Uterus (tissue), 4 donors: Measurements from ENCODE around the gene IGF2BP2. TPM values are rescaled to one million over a fixed set of nuclear protein-coding genes. Genes with fewer than 3 reads are reported as not detected.
A peak's percentile ranks its signal among the peaks of the same experiment; 100 is the strongest.

Source experiments
- DNase-seq, 2 donors: peaks; one replicate each; pipeline ENCODE4 v3.0.0-alpha.2; 2019 to 2020
- H3K27ac ChIP-seq, 2 donors: fragments of 200-600 bp; sonication (generic); 1 replicate in 1 of 2; 2 replicates in 1 of 2; pipeline ENCODE4 v1.5.1; 2016 to 2018
- H3K27me3 ChIP-seq, 2 donors: fragments of 200-600 bp; sonication (generic); one replicate each; pipeline ENCODE4 v1.5.1; 2018 to 2019; ENCODE audit warnings: control low read depth in 1 of 2
- H3K36me3 ChIP-seq, 2 donors: fragments of 200-600 bp; sonication (generic); one replicate each; pipeline ENCODE4 v1.5.1; 2019; ENCODE audit warnings: control low read depth in 1 of 2
- H3K4me1 ChIP-seq, 2 donors: fragments of 200-600 bp; sonication (generic); one replicate each; pipeline ENCODE4 v1.5.1; 2018 to 2019; ENCODE audit warnings: control low read depth in 1 of 2
- H3K4me3 ChIP-seq, 2 donors: fragments of 200-600 bp; sonication (generic); 1 replicate in 1 of 2; 2 replicates in 1 of 2; pipeline ENCODE4 v1.5.1; 2018 to 2019; ENCODE audit warnings: mild to moderate bottlenecking in 1 of 2
- H3K9me3 ChIP-seq, 2 donors: fragments of 200-600 bp; sonication (generic); one replicate each; pipeline ENCODE4 v1.5.1; 2019; ENCODE audit warnings: control low read depth in 1 of 2
- CTCF ChIP-seq, 4 experiments: fragments of 200-600 bp in 2 of 4; fragments of 450-650 bp in 2 of 4; sonication (generic) in 2 of 4; IDR thresholded peaks; one replicate each; pipeline ENCODE4 v1.5.1; 2016 to 2019; ENCODE audit warnings: antibody characterized with exemption in 4 of 4, mild to moderate bottlenecking in 2 of 4, moderate library complexity in 1 of 4
- POLR2A ChIP-seq, 2 donors: fragments of 450-650 bp; IDR thresholded peaks; one replicate each; pipeline ENCODE4 v1.6.1; 2016; ENCODE audit warnings: antibody characterized with exemption in 2 of 2, mild to moderate bottlenecking in 1 of 2, moderate library complexity in 1 of 2
- intact Hi-C: fragments of 100-400 bp; cut with DNase I; formaldehyde crosslinking; loops from one replicate; pipeline ENCODE4 v1.15.1; 2023; ENCODE audit warnings: low total_unique reads
- total RNA-seq, 4 donors: library from RNA; depleted of rRNA in 3 of 4; stranded (reverse); fragments of >200 nt in 3 of 4; gene quantifications; one replicate each; pipeline versions ENCODE4 v1.1.0 to v1.2.4, GENCODE V29; 2014 to 2023
- donor health status: DM: yes; HTN: yes; CAD: no.

IGF2BP2 gene
- total RNA-seq, 4 donors from 2014 or later: 2.9 to 65.6 (median 13.1) TPM

GRCh38 chr3:185830018-185830797 lies 5.4 kb upstream of the IGF2BP2 start:
- Histone ChIP-seq H3K27ac (no peak overlapping the region), H3K27me3 (no peaks in the 10 kb centered on the region), H3K4me3 (no peak overlapping the region), H3K36me3 (no peaks in the 10 kb centered on the region), H3K4me1 (no peaks in the 10 kb centered on the region), H3K9me3 (no peaks in the 10 kb centered on the region)
- TF ChIP-seq POLR2A (IDR thresholded peaks at IDR 0.05): no peak
- no peak for TF ChIP-seq CTCF (IDR thresholded peaks at IDR 0.05)
- intact Hi-C loops: no loop called here
- no peak for DNase-seq

GRCh38 chr3:185828755-185829154 lies 3.9 kb upstream of the IGF2BP2 start:
- Histone ChIP-seq H3K9me3 (no peaks in the 10 kb centered on the region), H3K27me3 (no peaks in the 10 kb centered on the region), H3K4me3 (no peak overlapping the region), H3K36me3 (no peaks in the 10 kb centered on the region), H3K27ac (no peak overlapping the region), H3K4me1 (no peaks in the 10 kb centered on the region)
- TF ChIP-seq POLR2A (IDR thresholded peaks at IDR 0.05): no peak
- TF ChIP-seq CTCF (IDR thresholded peaks at IDR 0.05): no peak
- intact Hi-C loops: no loop called here
- no peak for DNase-seq

GRCh38 chr3:185827595-185828344 lies 2.9 kb upstream of the IGF2BP2 start:
- DNase-seq: no peak
- no peaks in the 10 kb centered on the region for H3K4me1 ChIP-seq
- no peaks in the 10 kb centered on the region for H3K36me3 ChIP-seq
- TF ChIP-seq CTCF (IDR thresholded peaks at IDR 0.05) (no peak), POLR2A (IDR thresholded peaks at IDR 0.05) (no peak)
- no peak overlapping the region for H3K4me3 ChIP-seq
- no peak overlapping the region for H3K27ac ChIP-seq
- no peaks in the 10 kb centered on the region for H3K9me3 ChIP-seq
- intact Hi-C loops: no loop called here
- H3K27me3 ChIP-seq: no peaks in the 10 kb centered on the region

GRCh38 chr3:185825639-185826481 lies 1.0 kb upstream of the IGF2BP2 start:
- Histone ChIP-seq H3K27me3 (peaks cover 0 to 15% of the 10 kb centered on the region in 2 donors), H3K36me3 (no peaks in the 10 kb centered on the region), H3K9me3 (no peaks in the 10 kb centered on the region), H3K4me1 (no peaks in the 10 kb centered on the region), H3K4me3 (peak overlapping the region; percentile 49 to 52), H3K27ac (peak overlapping the region; percentile 83 to 89)
- intact Hi-C loops: no loop called here
- TF ChIP-seq POLR2A (IDR thresholded peaks at IDR 0.05) (no peak), CTCF (IDR thresholded peaks at IDR 0.05) (no peak)
- DNase-seq: peak; percentile 25 to 26
